ENCODE data around the gene PTPN14.

DNA sequence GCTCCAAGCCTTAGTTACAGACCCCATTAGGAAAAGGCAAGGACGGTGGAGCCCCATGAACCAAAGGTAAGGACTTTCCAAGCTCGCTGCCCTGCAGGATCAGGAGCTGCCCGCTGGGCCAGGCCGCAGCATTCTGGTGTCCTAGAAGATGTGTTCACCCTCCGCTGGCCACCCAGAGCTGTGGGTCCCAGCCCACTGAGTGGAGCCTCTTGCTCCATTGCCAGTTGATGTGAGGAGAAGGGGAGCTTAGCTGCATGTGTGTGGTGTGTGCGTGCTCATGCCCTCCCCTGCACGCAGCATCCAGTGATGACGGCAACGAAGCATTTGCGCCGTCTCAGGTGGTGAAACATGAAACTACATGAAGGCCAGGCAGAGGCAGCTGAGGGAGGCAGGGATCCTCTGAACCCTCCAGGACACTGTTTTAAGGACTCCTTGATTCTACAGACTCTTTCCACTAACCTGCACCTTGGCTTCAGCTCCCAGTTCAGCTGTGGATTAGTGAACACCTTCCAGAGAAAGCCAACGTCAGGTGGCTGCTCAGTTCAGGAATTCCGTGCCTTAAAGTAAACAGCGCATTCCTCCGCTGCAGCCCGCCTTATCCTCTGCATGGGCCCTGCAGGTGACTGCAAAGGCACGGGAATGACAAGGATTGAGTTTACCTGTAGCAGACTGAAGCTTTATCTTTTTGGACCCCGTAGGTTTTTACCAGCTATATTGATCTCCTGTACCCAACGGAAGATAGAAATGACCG is 221.8 kb downstream of the PTPN14 start:
- TF ChIP-seq, protein P1, sequence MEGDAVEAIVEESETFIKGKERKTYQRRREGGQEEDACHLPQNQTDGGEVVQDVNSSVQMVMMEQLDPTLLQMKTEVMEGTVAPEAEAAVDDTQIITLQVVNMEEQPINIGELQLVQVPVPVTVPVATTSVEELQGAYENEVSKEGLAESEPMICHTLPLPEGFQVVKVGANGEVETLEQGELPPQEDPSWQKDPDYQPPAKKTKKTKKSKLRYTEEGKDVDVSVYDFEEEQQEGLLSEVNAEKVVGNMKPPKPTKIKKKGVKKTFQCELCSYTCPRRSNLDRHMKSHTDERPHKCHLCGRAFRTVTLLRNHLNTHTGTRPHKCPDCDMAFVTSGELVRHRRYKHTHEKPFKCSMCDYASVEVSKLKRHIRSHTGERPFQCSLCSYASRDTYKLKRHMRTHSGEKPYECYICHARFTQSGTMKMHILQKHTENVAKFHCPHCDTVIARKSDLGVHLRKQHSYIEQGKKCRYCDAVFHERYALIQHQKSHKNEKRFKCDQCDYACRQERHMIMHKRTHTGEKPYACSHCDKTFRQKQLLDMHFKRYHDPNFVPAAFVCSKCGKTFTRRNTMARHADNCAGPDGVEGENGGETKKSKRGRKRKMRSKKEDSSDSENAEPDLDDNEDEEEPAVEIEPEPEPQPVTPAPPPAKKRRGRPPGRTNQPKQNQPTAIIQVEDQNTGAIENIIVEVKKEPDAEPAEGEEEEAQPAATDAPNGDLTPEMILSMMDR (IDR thresholded peaks at IDR 0.05; ENCODE audit: low read depth, low read length): no peak
- TF ChIP-seq EZH2phosphoT487 (IDR thresholded peaks at IDR 0.05; ENCODE audit: low read depth): no peak
